Measurements from ENCODE around the gene ZNF32.

The ZNF32 gene

GRCh38 chr10:43658227-43658626 is 9.5 kb upstream of the ZNF32 start:
- no peaks in the 10 kb centered on the region for H3K4me1 ChIP-seq (ENCODE audit: low read length)
- no peaks in the 10 kb centered on the region for H3K36me3 ChIP-seq (replicated peaks; ENCODE audit: insufficient read depth, low read length)
- no peaks in the 10 kb centered on the region for H3K79me2 ChIP-seq (ENCODE audit: low read length)
- no peak overlapping the region for H3K9ac ChIP-seq (ENCODE audit: low read length)
- no peak for DNase-seq
- no peaks in the 10 kb centered on the region for H3K9me3 ChIP-seq (replicated peaks; ENCODE audit: insufficient read depth, low read length)
- no peaks in the 10 kb centered on the region for H4K20me1 ChIP-seq (ENCODE audit: insufficient read depth, low read length)
- no peaks in the 10 kb centered on the region for H3K27me3 ChIP-seq (replicated peaks; ENCODE audit: insufficient read depth, low read length)
- H3K4me3 ChIP-seq (ENCODE audit: low read length), result no peak overlapping the region
- H3K9me2 ChIP-seq (replicated peaks; ENCODE audit: insufficient read depth, low read length), result no peaks in the 10 kb centered on the region
- no peak overlapping the region for H3K27ac ChIP-seq (ENCODE audit: low read length)
- no peaks in the 10 kb centered on the region for H3F3A ChIP-seq (ENCODE audit: insufficient read depth, low read length)
- TF ChIP-seq EZH2 (optimal IDR thresholded peaks at IDR 0.05; ENCODE audit: low read depth, low read length) (no peak), CTCF (IDR thresholded peaks at IDR 0.05; ENCODE audit: low read length) (no peak), EZH2phosphoT487 (IDR thresholded peaks at IDR 0.05; ENCODE audit: low read length) (no peak)
- no peak overlapping the region for H3K4me2 ChIP-seq (ENCODE audit: low read depth, low read length)
- no peak overlapping the region for H2AFZ ChIP-seq (ENCODE audit: low read length)

GRCh38 chr10:43655311-43655710 is 6.6 kb upstream of the ZNF32 start:
- Histone ChIP-seq H3K36me3 (replicated peaks; ENCODE audit: insufficient read depth, low read length) (no peaks in the 10 kb centered on the region), H3K27me3 (replicated peaks; ENCODE audit: insufficient read depth, low read length) (no peaks in the 10 kb centered on the region), H3F3A (ENCODE audit: insufficient read depth, low read length) (no peaks in the 10 kb centered on the region), H3K4me1 (ENCODE audit: low read length) (no peaks in the 10 kb centered on the region), H3K9me2 (replicated peaks; ENCODE audit: insufficient read depth, low read length) (no peaks in the 10 kb centered on the region), H3K4me3 (ENCODE audit: low read length) (no peak overlapping the region), H3K9ac (ENCODE audit: low read length) (no peak overlapping the region), H3K27ac (ENCODE audit: low read length) (no peak overlapping the region), H2AFZ (ENCODE audit: low read length) (no peak overlapping the region), H3K4me2 (ENCODE audit: low read depth, low read length) (no peak overlapping the region), H4K20me1 (ENCODE audit: insufficient read depth, low read length) (no peaks in the 10 kb centered on the region), H3K79me2 (ENCODE audit: low read length) (no peaks in the 10 kb centered on the region), H3K9me3 (replicated peaks; ENCODE audit: insufficient read depth, low read length) (no peaks in the 10 kb centered on the region)
- no peak for DNase-seq
- TF ChIP-seq EZH2 (optimal IDR thresholded peaks at IDR 0.05; ENCODE audit: low read depth, low read length) (no peak), EZH2phosphoT487 (IDR thresholded peaks at IDR 0.05; ENCODE audit: low read length) (no peak), CTCF (IDR thresholded peaks at IDR 0.05; ENCODE audit: low read length) (no peak)

GRCh38 chr10:43653746-43654145 is 5.1 kb upstream of the ZNF32 start:
- H3K9me3 ChIP-seq (replicated peaks; ENCODE audit: insufficient read depth, low read length), result no peaks in the 10 kb centered on the region

GRCh38 chr10:43649185-43649523 is 473 bp upstream of the ZNF32 start:
- no peak for TF ChIP-seq CTCF (IDR thresholded peaks at IDR 0.05; ENCODE audit: low read length)
- TF ChIP-seq EZH2phosphoT487 (IDR thresholded peaks at IDR 0.05; ENCODE audit: low read length), result no peak
- no peak for TF ChIP-seq EZH2 (optimal IDR thresholded peaks at IDR 0.05; ENCODE audit: low read depth, low read length)
- Histone ChIP-seq H3K4me2 (ENCODE audit: low read depth, low read length) (peak overlapping the region; percentile 59), H3K36me3 (replicated peaks; ENCODE audit: insufficient read depth, low read length) (no peaks in the 10 kb centered on the region), H2AFZ (ENCODE audit: low read length) (peak overlapping the region; percentile 74), H3K9me2 (replicated peaks; ENCODE audit: insufficient read depth, low read length) (no peaks in the 10 kb centered on the region), H4K20me1 (ENCODE audit: insufficient read depth, low read length) (no peaks in the 10 kb centered on the region), H3K9ac (ENCODE audit: low read length) (peak overlapping the region; percentile 65; the same call in 1 of the 2 replicates), H3K79me2 (ENCODE audit: low read length) (no peaks in the 10 kb centered on the region), H3K4me1 (ENCODE audit: low read length) (no peaks in the 10 kb centered on the region), H3F3A (ENCODE audit: insufficient read depth, low read length) (no peaks in the 10 kb centered on the region; the same call in 1 of the 2 replicates), H3K27me3 (replicated peaks; ENCODE audit: insufficient read depth, low read length) (no peaks in the 10 kb centered on the region), H3K4me3 (ENCODE audit: low read length) (peak overlapping the region; percentile 59), H3K9me3 (replicated peaks; ENCODE audit: insufficient read depth, low read length) (no peaks in the 10 kb centered on the region), H3K27ac (ENCODE audit: low read length) (no peak overlapping the region)
- DNase-seq, result no peak

More at GRCh38 chr10:43653746-43654145, 5.1 kb upstream of the ZNF32 start:
- no peaks in the 10 kb centered on the region for H3K9me2 ChIP-seq (replicated peaks; ENCODE audit: insufficient read depth, low read length)
- H3K4me1 ChIP-seq (ENCODE audit: low read length), result no peaks in the 10 kb centered on the region
- H3K9ac ChIP-seq (ENCODE audit: low read length), result no peak overlapping the region
- no peaks in the 10 kb centered on the region for H3K36me3 ChIP-seq (replicated peaks; ENCODE audit: insufficient read depth, low read length)
- H3K27ac ChIP-seq (ENCODE audit: low read length), result no peak overlapping the region
- H3K4me3 ChIP-seq (ENCODE audit: low read length), result no peak overlapping the region
- no peak overlapping the region for H3K4me2 ChIP-seq (ENCODE audit: low read depth, low read length)
- TF ChIP-seq EZH2 (optimal IDR thresholded peaks at IDR 0.05; ENCODE audit: low read depth, low read length), result no peak
- no peaks in the 10 kb centered on the region for H3K27me3 ChIP-seq (replicated peaks; ENCODE audit: insufficient read depth, low read length)
- H3F3A ChIP-seq (ENCODE audit: insufficient read depth, low read length), result no peaks in the 10 kb centered on the region
- DNase-seq, result no peak
- no peak overlapping the region for H2AFZ ChIP-seq (ENCODE audit: low read length)
- no peaks in the 10 kb centered on the region for H4K20me1 ChIP-seq (ENCODE audit: insufficient read depth, low read length)
- H3K79me2 ChIP-seq (ENCODE audit: low read length), result no peaks in the 10 kb centered on the region
